NOMO-1 treated with dmso at 0.1 percent for 144 hours (cell line): ENCODE results near the gene NEURL1.

Experiments
- DNase-seq: peaks from one replicate; lab custom pipeline; 2025; ENCODE audit not compliant: unreplicated experiment; lab: John Stamatoyannopoulos, UW

Gene NEURL1

DNA sequence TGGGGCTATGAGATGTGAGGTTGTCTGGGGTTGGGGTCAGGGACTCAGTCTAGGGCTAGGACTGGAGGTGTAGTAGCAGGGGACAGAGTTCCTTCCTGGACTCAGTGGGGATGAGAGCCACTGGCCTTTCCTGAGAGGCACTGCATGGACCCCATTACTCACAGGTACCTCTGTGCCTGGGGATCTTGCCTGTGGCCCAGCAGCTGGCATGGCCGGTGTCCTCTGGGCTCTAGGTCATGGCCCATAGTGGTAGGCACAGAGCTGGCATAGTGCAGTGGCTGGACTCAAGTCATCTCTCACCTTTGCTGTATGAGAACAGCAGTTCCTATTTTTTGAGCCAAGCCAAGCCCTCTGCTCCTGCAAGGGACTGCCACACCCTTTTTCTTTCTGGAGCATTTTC lies 51.9 kb downstream of the NEURL1 start:
- DNase-seq: no peak

- no peak for DNase-seq
These were observed 52.3 kb downstream of the NEURL1 start for GRCh38 chr10:103545771-103546281.

DNA sequence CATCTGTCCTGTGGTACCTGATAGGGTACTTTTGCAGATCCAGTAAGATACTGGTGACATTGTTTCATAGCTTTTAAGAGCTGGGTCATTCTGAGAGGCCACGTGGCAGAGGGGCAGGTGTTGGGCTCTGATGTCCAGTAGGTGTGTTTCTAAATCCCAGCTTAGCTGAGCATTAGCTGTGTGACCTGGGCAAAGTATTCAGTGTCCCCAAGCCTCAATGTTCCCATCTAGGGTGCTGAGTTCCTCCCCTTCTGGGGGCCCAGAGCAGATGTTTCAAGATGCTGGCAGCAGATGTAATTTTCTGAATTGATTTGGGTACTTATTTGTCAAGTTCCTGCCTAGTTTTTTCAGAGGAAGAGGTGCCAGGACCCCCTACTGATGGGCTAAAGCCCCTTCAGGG lies 52.9 kb downstream of the NEURL1 start:
- DNase-seq: no peak

GRCh38 chr10:103547391-103547946 lies 54.0 kb downstream of the NEURL1 start:
- no peak for DNase-seq

DNA sequence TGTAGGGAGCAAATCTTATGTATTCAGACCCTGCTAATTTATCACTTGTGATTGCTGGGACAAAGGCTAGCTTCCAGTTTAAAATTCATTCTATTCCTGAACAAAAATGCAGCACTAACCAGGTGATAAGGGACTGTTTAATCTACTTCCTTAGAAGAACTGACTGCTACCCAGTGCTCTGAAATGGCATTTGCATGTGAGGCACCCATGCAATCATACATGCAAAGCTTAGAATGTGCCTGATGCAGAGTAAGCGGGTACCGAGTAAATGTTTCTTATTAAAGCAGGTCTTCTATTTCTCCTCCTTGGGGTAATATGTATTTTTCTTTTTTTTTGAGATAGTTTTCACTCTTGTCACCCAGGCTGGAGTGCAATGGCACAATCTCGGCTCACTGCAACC lies 54.5 kb downstream of the NEURL1 start:
- DNase-seq: no peak

DNA sequence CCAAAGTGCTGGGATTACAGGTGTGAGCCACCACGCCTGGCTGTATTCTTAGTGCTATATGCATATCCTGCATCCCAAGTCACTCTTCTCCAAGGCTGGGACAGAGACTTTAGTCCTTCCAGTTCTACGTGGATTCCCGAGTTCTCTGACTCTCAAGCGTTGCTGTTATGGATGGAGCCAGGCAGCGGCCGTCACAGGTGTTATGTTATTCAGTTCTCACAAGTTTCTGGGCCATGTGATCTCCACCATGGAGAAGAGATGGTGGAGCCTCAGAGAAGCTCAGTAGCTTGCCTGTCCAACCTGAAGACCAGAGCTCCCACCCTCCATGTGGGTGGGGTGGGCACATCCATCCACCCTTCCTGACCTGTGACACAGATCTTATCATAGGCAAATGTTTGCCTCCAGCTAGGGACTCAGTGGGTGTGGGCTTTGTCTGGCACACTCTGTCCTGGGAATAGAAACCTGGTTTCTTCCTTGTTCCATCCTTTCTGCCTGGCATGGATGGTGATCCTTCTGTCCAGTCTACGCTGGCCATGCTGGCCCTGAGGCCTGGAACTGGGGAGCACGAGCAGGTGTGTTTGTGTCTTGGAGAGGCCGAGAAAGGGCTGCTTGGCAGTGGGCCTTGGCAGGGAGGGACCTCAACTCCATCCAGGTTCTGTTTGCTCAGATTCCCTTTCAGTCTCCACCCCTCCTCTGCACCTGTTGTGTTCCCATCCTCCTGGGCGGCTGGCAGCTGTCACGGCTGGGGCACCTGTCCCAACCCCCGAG lies 55.3 kb downstream of the NEURL1 start:
- DNase-seq: no peak

- DNase-seq: no peak
These were observed 55.8 kb downstream of the NEURL1 start for GRCh38 chr10:103549349-103549685.

- DNase-seq: no peak
These were observed 56.7 kb downstream of the NEURL1 start for GRCh38 chr10:103550229-103550628.

DNA sequence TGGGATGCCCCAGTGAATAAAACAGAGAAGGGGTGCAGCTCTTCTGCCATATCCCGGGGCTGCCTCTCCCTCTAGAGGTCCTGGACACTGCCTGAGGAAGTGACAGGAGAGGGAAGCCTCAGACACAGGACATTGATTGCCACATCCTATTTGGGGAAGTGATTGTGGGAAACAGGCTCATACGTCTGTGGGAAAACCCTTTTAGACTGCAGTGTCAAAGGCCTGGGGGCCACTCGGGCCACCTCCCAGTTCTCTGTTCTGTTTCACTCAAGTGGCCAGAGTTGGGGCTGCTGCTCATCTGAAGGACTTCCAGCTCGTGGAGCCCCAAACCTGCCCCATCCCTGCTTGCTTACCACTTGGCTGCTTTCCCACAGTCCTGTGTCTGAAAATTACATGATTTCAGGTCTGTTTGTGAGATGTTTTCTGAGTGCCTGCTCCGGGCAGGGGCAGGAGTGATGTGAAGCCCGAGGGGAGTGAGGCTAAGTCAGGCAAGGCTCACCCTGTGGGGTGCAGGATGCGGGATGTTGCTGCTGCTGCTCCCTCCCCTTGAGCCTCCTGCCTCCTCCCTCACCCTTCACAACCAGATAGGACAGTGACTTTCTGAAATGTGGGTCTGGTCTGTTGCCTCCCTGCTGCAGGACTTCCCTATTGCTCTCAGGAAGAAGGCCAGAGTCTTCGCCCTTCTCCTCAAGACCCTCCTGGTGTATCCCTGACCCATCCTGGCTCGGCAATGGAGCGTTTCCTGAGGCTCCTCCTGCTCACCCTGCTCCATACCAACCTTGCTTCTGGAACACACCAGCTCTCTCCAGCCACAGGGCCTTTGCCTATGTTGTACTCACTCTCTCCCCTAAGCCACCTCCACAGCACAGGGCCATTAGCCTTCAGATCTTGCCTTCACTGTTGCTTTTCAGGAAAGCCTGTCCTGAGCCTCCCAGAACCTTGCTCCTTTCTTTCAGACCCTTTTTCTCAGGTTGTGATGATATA lies 58.4 kb downstream of the NEURL1 start:
- peak; percentile 8 for DNase-seq

GRCh38 chr10:103552856-103553742 lies 59.6 kb downstream of the NEURL1 start:
- no peak for DNase-seq

GRCh38 chr10:103553743-103554487 lies 60.4 kb downstream of the NEURL1 start:
- no peak for DNase-seq

GRCh38 chr10:103554488-103555324 lies 61.2 kb downstream of the NEURL1 start:
- peak; percentile 68 for DNase-seq

DNA sequence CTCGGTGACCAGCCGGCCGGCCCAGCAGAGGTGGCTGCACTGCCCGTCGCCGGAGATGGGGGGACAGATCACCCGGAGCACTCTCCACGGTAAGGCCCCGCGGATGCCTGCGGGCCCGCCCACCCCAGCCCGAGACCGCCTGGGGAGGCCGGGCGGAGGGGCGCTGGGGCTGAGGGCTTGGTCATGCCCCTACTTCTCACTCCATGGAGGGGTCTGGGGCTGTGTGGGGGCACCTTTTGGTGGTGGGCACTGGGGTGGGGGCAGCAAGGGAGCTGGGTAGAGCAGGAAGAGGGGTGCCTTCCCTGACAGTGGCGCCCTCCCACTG lies 61.8 kb downstream of the NEURL1 start:
- DNase-seq: no peak

DNA sequence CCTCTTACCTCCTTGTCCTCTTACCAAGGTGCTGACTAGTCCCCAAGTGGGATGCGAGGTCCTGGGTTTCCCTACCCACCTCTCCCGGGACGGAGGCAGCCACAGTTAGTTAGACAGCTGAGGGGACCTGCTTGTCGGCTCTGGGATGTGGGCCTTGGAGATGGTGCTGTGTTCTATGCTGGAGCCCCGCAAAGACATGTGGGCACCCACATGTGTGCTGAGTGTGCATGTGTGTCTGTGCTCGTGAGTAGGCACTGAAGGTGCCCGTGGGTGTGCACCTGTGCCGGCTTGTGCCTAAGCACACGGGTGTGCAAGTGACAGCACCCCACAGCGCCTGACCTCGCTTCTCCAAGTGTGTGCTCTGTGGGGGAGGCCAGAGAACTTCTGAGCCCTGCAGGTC lies 62.2 kb downstream of the NEURL1 start:
- no peak for DNase-seq

- DNase-seq: no peak
These were observed 63.0 kb downstream of the NEURL1 start for GRCh38 chr10:103556383-103557007.

DNA sequence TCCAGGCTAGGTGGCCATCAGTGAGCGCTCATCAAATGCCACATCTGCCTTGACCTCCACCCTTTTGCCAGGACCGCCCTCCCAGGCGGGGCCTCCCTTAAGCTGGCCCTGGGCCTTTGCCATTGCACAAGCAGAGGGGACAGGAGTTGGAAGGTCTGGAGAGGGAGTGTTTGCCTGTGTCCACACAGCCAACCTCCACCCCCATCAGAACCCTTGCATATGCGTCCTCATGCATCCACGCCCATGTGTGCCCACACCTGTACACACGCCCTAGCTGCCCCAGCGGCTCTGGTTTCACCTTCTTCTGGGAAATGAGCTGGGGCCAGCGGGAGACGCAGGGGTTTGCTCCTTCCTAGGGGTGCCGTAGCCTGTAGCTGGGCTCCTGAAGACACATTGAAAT lies 64.0 kb downstream of the NEURL1 start:
- DNase-seq: no peak

- no peak for DNase-seq
These were observed 65.4 kb downstream of the NEURL1 start for GRCh38 chr10:103558911-103559310.

GRCh38 chr10:103559776-103560175 lies 66.3 kb downstream of the NEURL1 start:
- no peak for DNase-seq

GRCh38 chr10:103560886-103561285 lies 67.4 kb downstream of the NEURL1 start:
- no peak for DNase-seq
